GM21390 (cell line): Measurements from ENCODE around the gene COMMD1.
A peak's percentile ranks its signal among the peaks of the same experiment; 100 is the strongest.
"Not testable (repeated sequence)": the region's sequence is repeated elsewhere in the genome, so short reads cannot be mapped to it uniquely, and the experiment has no call there.

Experiments used
- ATAC-seq: cut with Tn5 transposase; IDR thresholded peaks from one replicate; pipeline ENCODE4 v1.9.1; 2021; ENCODE audit not compliant: unreplicated experiment

The COMMD1 gene

GRCh38 chr2:61922714-61923113, 17.2 kb downstream of the COMMD1 start:
- no peak for ATAC-seq

DNA sequence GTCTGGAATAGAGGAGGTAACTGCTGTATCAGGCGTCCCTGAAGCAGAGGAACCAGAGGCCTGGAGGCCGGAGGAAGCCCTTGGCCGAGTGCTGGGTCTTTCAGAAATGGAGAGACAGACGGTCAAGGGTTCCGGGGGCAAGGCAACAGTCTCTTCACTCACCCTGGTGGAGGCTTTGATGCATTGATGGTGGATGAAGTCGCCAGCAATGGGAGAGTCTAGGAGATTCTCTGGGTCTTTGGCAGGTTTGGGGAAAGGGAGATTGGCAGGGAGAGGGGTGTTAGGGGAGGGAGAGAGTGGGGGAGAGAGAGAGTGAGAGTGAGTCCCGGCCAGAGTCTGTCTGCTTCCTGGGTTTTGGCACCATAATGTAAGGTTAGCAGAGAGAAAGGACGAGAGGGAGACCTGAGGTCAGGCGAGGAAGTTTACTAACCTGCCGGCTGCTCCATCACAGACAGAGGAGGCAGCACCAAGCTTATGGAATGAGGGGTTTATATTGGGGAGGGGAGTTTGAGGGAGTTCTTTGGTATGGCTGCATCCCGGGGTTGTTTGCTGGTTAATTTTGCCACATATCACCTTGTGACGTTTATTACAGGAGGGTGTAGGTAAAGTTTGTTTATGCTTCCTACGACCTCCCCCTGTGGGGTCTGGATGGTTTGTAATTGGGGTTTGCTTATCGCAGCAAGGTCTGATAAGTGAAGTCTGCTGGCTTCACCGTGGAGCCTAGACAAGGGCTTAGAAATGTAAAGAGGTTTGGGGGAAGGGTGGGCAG, 19.6 kb downstream of the COMMD1 start:
- ATAC-seq, result no peak

DNA sequence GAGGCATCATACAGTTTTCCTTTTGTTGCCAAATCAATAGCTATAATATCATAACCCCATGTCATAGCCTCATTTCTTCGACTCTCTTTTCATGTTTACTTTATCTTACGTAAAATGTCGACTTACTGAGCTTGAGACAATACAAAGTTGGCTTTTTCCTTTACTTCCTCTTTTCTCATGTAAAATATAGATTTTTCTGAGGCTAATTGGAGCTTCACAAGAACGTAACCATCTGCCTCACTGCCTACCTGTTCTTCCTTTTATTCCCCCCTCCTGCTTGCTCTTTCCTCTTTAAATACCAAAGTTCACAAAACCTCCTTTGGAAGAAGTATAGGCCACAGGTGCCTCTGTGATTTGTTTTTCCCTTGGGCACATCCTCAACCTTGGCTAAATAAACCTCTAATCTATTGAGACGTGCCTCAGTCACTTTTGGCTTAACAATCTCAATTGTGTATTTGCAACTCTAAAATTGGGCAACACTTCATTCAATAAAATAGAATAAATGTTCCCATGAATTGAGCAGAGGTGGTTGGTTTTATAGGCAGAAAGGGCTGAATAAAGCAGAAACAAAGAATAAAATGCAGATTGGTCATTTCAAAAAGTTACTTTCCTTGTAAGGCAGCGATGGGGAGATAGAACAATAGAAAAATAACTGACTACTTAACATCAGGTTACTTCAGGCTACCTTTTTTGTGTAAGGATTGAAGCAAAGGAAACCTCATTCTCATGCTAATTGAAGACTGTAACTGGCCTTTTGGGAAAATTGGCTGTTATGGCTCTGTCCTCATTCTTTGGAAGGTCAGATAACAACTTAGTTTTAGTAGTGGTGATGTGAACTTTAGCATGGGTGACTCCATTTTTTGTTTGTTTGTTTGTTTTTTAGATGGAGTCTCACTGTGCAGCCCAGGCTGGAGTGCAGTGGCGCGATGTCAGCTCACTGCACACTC, 21.3 kb downstream of the COMMD1 start:
- no peak for ATAC-seq

- no peak for ATAC-seq
Observed at GRCh38 chr2:61928826-61929461, 23.5 kb downstream of the COMMD1 start.

DNA sequence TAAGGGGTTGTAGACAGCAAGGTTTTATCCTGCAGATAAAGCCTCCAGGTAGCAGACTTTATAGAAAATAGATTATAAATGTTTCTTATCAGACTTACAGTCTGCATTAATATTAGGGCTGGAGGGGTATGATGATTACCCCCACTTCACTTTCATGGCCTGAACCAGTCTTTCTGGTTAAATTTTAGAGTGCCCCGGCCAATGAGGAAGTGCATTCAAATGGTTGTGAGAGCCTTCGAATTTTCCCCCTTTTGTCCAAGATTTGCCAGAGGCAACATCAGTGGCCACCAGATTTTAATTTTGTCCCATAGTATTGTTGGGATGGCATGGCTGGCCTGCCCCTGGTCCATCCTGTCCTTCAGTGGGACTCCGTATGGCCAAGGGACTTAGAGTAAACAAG, 31.6 kb downstream of the COMMD1 start:
- no peak for ATAC-seq

- no peak for ATAC-seq
Observed at GRCh38 chr2:61937886-61938285, 32.4 kb downstream of the COMMD1 start.

DNA sequence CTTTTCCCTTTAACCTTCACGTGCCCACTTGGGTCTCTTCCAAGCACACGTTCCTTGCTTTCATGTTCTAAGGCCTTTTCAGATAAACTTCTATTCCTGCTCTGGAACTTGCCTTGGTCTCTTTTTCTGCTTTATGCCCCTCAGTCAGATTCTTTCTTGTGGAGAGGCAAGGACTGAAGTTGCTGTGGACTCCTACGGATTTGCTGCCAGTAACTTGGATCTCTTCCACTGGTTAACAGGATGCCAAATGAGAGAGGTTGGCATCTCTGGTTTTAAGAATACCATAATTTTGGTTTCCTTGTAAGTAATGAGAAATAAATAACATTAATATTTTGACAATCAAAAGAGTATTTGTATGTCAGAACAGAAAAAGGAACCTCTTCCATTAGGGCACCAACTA, 33.0 kb downstream of the COMMD1 start:
- no peak for ATAC-seq

DNA sequence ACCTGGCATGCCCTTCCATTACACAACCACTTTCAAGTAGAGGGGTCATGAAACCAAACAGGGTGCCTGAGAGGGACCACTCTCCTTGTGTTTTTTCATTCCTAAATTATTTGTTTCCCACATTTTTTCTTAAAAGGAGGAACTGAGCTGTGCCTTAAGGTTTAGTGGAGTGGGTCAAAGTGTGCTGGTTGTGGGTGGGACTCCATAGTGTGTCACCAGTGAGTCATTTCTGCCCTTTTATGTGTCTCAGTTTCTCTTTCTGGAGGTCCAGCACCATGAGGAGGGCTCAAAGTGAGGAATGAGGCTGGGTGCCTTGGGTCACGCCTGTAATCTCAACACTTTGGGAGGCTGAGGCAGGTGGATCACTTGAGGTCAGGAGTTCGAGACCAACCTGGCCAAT, 37.8 kb downstream of the COMMD1 start:
- ATAC-seq, result peak; percentile 57

- no peak for ATAC-seq
Observed at GRCh38 chr2:61946666-61947065, 41.2 kb downstream of the COMMD1 start.

GRCh38 chr2:61948661-61949457, 43.4 kb downstream of the COMMD1 start:
- no peak for ATAC-seq

DNA sequence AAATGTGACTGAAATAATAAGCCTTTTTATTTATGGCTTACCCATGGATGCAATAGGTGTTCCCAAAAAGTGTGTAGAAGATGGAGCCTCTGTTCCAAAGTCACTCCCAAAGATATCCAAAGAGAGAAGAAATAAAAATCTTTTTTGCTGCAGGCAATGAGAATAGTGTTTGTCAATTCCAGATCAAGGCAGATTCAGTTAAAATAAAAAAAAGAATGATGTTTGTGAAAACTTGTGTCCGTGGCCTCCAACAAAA, 43.9 kb downstream of the COMMD1 start:
- no peak for ATAC-seq

DNA sequence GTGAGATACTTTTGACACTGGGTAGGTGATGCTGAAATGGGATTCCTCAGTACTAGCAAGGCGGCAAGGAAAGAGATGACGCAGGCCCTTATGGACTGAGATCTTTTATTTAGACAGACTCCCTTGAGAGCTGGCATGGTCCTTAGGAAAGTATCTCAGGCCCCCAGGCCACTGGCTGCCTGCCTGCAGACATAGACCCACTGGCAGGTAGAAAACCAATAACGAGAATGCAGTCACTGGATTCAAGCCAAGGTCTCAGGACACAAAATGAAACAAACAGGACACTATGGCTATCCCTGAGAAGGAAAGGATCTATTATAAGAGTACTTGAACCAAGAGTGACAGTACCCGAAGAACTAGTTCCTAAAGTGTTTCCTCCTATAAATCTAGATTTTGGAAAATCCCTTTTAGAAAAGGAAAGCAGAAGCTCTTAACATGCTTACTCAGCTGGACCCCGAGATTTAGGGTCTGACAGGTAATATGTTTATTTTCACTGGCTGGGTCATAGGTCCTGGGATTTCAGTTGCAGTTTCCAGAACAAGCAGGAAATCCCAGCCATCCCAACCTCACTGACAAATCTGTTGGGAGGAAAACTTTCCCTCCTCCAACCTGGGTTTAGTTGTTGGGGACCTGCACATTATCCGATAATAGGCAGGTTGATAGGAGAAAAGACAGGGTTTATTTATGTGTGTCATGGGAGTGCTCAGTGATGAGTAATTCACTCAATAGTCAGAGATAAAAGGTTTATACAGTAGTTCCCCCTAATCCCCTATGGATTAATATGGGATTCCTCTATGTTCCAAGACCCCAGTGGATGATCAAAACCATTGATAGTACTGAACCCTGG, 44.5 kb downstream of the COMMD1 start:
- no peak for ATAC-seq

DNA sequence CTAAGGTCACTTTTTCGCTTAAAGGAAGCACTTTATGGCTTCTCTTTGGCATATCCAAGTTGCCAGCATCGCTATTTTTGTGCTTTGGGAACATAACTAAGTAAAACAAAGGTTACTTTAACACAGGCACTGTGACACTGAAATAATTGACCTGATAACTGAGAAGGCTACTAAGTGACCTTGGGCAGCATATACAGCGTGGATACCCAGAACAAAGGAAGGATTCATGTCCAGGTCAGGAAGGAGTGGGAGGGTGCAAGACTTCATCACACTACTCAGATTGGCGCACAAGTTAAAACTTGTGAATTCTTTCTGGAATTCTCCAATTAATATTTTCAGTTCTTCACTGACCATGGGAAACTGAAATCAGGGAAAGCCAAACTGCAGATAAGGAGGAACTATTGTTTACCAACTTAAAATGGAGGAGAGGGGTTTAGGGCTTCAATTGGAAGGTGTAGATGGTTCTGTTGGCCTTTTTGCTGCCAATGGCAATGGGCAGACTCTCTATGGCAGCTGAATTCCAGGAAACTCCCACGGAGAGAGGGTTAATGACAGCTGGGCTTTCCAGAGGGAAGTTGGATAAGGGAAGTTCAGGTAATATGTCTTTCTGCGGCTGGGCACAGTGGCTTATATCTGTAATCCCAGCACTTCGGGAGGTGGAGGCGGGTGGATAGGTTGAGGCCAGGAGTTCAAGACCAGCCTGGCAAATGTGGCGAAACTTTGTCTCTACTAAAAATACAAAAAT, 45.3 kb downstream of the COMMD1 start:
- no peak for ATAC-seq

GRCh38 chr2:61951881-61952280, 46.4 kb downstream of the COMMD1 start:
- ATAC-seq, result no peak

DNA sequence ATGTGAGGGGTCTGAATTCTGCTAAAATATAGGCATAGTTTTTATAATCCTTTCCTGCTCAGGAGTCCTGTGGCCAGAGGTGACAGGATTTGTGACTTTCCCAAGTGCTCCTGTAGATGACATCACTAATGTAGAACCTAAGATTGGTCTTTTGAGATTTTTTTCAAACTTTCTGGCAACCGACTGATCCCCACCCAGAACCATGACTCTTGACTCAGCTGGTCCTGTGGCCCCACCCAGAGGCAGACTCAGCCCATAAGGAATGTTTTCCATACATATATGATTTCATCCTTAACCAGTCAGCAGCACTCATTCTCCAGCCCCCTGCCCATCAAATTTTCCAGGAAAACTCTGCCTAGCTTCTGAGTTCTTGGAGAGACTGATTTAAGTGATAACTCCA, 46.8 kb downstream of the COMMD1 start:
- no peak for ATAC-seq

DNA sequence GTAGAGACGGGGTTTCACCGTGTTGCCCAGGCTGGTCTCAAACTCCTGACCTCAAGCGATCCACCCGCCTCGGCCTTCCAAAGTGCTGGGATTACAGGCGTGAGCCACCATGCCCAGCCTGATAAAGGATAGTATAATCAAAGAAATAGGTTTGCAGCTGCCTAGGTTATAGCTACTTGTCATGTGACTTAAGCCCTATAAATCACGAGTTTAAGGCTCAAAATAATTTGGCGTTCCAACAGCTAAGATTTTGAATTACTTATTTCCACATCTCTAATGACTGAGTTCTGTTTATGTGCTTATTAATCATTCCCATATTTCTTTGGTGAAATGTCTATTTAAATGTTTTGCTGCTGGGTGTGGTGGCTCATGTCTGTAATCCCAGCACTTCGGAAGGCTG, 49.4 kb downstream of the COMMD1 start:
- not testable (repeated sequence) for ATAC-seq

DNA sequence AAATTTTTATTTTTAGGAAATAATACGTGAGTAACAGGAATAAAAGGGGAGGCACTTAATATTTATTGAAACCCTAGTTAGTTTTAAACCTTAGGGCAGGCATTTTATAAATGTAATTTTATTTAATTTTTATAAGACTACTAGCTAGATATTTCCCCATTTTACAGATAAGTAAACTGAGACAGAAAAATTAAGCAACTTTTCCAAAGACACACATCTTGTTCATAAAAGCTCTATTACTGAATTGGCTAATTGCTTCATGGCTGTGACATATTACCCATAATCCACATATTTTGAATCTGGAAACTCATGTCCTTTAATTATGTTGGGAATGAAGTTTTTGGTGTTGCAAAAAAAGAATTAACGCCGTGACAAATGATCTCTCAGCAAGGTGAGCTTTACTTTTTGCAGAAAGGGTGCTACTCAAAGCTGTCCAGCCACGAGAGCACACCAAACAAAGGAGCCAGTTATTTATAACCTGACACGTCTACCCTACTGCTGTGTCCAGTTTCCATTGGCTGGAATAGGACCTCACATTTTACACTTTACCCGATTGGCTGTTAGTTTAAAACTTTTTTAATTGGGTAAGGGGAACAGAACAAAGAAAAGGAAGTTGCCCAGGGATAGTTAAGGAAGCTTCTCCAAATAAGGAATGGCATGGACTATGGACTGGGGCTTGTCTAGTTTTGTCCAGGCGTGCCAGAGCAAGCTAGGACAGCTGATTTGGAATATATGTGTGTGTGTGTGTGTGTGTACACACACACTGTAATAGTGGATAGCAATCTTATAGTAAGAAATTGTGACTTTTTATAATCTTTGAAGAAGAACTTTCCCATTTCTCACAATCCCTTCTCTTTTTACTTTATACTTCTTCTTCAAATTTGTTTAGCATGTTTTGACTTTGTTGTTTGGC, 54.2 kb downstream of the COMMD1 start:
- ATAC-seq, result no peak

DNA sequence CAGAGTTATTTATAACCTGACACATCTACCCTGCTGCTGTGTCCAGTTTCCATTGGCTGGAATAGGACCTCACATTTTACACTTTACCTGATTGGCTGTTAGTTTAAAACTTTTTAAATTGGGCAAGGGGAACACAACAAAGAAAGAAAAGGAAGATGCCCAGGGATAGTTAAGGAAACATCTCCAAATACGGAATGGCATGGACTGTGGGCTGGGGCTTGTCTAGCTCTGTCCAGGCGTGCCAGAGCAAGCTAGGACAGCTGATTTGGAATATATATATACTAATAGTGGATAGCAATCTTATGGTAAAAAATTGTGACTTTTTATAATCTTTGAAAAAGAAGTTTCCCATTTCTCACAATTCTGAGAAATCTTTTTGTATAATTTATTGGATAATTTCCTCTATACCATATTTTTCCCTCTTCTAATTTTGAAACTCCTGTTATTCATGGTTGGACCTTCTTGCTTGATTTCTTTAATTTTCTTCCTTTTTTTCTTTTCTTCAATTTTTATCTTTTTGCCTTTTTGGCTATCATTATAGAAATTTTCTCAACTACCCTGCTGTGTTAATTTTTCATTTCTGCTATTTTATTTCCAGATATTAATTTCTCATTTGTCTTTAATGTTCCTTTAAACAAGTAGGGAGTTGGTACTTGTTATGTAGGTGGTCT, 55.9 kb downstream of the COMMD1 start:
- no peak for ATAC-seq
